DMS53 treated with DMSO at 0.1 percent for 48 hours (cell line): ENCODE data around the gene CACNA1G.

Source experiments
- DNase-seq: peaks from one replicate; lab custom pipeline; 2025; ENCODE audit not compliant: unreplicated experiment; lab: John Stamatoyannopoulos, UW

CACNA1G gene

GRCh38 chr17:50533185-50533584 is 27.3 kb upstream of the CACNA1G start:
- no peak for DNase-seq

- DNase-seq, result peak; percentile 29
Measured at GRCh38 chr17:50533720-50534148, 26.8 kb upstream of the CACNA1G start.

DNA sequence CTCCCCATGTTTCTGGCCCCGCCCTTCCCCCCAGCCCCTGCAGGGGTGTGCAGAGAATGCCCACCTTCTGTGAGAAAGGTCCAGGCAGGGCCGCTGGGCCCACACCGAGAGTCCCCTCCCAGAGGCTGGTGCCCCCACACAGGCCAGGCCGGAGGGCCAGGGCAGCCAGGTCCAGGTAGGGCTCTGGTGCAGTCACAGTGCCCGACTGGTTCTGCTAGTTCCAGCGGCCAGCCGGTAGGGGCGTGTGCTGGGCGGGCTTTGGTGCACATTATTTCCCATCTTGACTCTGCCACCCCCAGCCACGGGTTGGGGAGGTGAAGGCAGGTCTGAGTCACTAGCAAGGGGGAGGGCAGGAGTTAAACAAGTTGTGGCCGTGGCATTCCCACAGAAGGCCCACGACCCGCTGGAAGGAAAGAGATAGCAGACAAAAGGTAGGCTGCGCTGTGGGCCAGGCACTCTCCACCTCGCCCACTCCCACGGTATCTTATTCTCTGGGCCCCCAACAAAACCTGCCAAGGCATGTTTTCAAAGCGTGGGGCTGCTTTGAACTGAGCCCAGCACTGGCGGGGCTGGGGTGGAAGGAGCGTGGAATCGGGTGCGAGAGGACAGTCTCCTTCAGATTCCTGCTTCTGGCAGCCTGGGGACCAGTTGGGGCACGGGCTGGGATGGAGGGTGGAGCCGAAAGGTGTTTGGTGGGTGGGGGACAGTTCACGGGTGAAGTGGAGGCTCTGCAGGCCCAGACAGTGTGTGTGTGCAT is 26.1 kb upstream of the CACNA1G start:
- peak; percentile 32 for DNase-seq

GRCh38 chr17:50534979-50535326 is 25.6 kb upstream of the CACNA1G start:
- DNase-seq, result no peak

DNA sequence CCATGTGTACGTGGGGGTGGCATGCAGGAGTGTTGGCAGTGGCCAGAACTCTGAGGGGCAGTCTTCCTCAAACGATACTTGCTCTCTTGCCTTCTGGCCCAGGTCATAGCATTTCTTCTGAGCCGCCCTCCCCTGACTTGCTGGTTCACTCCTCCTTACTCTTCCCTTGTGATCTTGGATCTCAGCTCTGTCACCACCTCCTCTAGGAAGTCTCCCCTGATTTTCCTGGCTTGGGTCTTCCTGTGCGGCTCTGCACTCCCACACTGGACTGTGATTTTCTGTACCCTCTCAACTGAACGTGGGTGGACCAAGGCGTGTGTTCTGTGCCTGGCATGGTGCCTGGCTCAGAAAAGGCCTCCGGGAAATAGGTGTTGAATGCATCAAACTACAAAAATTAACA is 25.1 kb upstream of the CACNA1G start:
- DNase-seq, result no peak

GRCh38 chr17:50536683-50537646 is 23.6 kb upstream of the CACNA1G start:
- no peak for DNase-seq

GRCh38 chr17:50537721-50538548 is 22.6 kb upstream of the CACNA1G start:
- no peak for DNase-seq

- DNase-seq, result no peak
Measured at GRCh38 chr17:50538549-50539410, 21.7 kb upstream of the CACNA1G start.

DNA sequence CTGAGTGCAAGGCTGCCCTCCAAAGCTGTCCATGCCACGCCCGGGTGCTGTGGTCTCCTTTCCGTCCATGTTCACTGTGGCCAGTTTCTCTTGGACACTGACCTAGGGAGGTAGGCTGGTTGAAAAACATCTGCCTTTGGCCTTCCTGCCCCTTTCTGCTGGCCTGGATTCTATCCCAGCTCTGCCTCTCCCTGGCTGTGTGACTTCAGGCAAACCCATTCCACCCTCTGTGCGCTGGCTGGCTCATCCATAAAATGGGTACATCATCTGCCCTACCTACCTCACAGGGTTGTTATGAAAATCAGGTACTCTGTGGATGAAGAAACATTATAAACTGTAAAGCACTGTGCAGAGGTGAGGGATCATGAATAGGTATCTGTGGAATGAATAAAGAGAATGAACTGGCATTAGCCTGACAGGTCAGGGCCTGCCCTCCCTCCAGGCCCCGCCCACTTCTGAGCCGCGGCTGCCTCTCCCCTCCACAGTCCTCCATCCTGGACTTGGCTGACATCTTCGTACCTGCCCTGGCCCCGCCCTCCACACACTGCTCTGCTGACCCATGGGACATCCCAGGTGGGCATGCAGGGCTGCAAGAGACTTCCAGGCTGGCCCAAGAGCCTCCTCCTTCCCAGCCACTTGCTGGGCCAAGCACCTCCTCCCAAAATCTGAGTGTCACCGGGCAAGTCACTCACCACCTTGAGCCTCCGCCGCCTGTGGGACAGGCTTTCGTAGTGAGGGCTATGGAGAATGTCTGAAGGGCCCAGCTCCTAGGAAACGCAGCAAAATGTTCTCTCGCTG is 20.6 kb upstream of the CACNA1G start:
- DNase-seq, result no peak

DNA sequence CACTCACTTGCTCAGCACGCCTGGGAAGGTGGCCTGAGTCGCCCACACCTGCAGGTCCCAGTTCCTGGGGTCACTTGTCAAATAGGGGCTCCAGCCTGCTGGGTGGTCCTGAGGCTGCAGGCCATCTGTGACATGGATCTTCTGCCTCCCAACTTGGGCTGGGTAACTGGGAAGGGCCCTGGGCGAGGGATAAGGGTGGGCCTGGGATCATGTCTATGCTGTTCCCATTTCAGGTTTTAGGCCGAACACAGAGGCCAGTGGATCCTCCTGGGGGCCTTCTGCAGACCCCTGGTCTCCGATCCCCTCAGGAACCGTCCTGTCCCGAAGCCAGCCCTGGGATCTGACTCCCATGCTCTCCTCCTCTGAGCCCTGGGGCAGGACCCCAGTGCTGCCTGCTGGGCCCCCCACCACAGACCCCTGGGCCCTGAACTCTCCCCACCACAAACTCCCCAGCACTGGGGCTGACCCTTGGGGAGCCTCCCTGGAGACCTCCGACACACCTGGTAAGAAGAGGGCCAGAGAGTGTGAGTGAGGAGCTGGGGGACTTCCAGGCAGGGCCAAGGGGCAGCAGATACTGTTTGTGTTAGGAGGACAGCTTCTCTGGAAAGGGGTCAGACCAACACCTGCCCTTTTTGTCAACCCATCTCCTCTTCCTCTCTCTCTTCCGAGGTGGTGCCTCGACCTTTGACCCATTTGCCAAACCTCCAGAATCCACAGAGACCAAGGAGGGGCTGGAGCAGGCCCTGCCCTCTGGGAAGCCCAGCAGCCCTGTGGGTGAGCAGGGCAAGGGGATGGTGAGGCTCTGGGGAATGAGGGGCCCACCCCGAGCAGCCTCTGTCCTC is 19.7 kb upstream of the CACNA1G start:
- DNase-seq, result no peak

DNA sequence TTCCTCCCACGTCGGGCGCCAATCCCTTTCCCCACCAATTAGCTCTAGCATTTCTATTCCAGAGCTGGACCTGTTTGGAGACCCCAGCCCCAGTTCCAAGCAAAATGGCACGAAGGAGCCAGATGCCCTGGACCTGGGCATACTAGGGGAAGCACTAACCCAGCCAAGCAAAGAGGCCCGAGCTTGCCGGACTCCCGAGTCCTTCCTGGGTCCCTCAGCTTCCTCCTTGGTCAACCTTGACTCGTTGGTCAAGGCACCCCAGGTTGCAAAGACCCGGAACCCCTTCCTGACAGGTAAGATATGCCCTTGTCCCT is 19.2 kb upstream of the CACNA1G start:
- DNase-seq, result no peak

GRCh38 chr17:50541716-50542688 is 18.5 kb upstream of the CACNA1G start:
- DNase-seq, result peak; percentile 88

- DNase-seq, result peak; percentile 99
Measured at GRCh38 chr17:50542795-50543774, 17.4 kb upstream of the CACNA1G start.

DNA sequence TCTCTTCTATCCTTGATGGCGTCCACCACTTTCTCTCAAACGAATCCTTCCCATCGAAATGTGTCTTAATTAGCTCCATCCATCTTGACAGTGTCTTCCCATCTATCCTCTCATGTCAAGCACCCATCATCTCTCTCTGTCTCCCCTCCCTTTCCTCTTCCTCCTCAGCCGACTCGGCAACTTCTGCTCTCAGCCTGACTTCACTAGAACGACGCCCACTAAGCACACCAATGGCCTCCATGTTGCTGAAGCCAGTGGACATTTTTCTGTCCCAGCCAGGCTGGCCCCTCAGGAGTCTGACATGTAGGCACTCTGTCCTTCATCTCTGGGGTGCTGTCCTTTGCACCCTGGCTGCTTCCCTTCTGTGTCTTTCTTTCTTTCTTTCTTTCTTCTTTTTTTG is 16.0 kb upstream of the CACNA1G start:
- no peak for DNase-seq

GRCh38 chr17:50545311-50545710 is 15.2 kb upstream of the CACNA1G start:
- no peak for DNase-seq

DNA sequence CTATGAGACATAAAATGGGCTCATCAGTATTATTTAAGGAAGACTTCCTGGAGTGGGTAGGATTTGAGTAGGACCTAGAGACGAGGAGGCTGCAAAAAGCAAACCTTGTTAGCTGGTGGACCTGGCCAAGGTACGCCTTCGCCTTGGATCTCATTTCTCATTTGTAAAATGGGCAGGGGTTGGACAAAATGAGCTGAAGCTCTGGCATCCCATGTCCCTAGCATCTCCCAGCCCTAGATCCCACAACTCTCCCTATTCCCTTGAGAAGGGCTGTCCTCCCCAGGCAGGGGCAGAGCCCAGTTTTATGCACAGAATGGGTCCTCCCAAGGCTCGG is 13.8 kb upstream of the CACNA1G start:
- DNase-seq, result no peak
